ENCODE results near the gene SLC29A3. TPM values are rescaled to one million over a fixed set of nuclear protein-coding genes. Genes with fewer than 3 reads are reported as not detected.

Gene SLC29A3
- total and polyA plus RNA-seq, 2 donors (not counting 1 experiment from before 2014, with no cell fraction given) = 0.90 to 2.3 TPM

DNA sequence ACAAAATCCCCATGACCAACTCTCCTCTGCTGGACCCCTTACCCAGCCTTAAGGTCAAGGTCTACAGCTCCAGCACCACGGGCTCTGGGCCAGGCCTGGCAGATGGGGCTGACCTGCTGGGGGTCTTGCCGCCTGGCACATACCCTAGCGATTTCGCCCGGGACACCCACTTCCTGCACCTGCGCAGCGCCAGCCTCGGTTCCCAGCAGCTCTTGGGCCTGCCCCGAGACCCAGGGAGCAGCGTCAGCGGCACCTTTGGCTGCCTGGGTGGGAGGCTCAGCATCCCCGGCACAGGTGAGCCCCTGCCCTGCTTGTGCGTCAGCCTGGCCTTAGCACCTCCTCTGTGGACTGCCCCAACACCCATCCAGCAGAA, 27.5 kb upstream of the SLC29A3 start:
- no peak overlapping the region for H2AFZ ChIP-seq (ENCODE audit: low read length)
- H3K9me3 ChIP-seq (ENCODE audit: control insufficient read depth, insufficient read depth, low read depth, low read length) = no peaks in the 10 kb centered on the region
- no peaks in the 10 kb centered on the region for H3K79me2 ChIP-seq (ENCODE audit: control insufficient read depth, insufficient read depth, low read length)
- H3K36me3 ChIP-seq (ENCODE audit: control insufficient read depth, insufficient read depth, low read length) = no peaks in the 10 kb centered on the region
- no peak overlapping the region for H3K4me2 ChIP-seq (ENCODE audit: extremely low read depth, insufficient read depth, low read length)
- no peak for DNase-seq (ENCODE audit: low read depth in 2 of 2)
- H3K27ac ChIP-seq (ENCODE audit: insufficient read depth, low read length) = no peak overlapping the region
- H4K20me1 ChIP-seq (ENCODE audit: control insufficient read depth, extremely low read depth, insufficient read depth, low read length) = no peaks in the 10 kb centered on the region
- H3K4me3 ChIP-seq (replicated peaks in 1 of 4; ENCODE audit: control extremely low read depth in 1 of 4, insufficient read depth in 1 of 4, low read depth in 3 of 4, low read length in 4 of 4) = no peak overlapping the region
- TF ChIP-seq EZH2 (IDR thresholded peaks at IDR 0.05; ENCODE audit: low read length, missing control alignments) = no peak
- TF ChIP-seq, protein P1, sequence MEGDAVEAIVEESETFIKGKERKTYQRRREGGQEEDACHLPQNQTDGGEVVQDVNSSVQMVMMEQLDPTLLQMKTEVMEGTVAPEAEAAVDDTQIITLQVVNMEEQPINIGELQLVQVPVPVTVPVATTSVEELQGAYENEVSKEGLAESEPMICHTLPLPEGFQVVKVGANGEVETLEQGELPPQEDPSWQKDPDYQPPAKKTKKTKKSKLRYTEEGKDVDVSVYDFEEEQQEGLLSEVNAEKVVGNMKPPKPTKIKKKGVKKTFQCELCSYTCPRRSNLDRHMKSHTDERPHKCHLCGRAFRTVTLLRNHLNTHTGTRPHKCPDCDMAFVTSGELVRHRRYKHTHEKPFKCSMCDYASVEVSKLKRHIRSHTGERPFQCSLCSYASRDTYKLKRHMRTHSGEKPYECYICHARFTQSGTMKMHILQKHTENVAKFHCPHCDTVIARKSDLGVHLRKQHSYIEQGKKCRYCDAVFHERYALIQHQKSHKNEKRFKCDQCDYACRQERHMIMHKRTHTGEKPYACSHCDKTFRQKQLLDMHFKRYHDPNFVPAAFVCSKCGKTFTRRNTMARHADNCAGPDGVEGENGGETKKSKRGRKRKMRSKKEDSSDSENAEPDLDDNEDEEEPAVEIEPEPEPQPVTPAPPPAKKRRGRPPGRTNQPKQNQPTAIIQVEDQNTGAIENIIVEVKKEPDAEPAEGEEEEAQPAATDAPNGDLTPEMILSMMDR (conservative IDR thresholded peaks at IDR 0.05 in 1 of 2, IDR thresholded peaks at IDR 0.05 in 1 of 2; ENCODE audit: low read depth in 1 of 2, low read length in 2 of 2) = no peak
- H3K27me3 ChIP-seq (ENCODE audit: control insufficient read depth, insufficient read depth, low read length) = no peaks in the 10 kb centered on the region
- H3K4me1 ChIP-seq (ENCODE audit: control insufficient read depth, extremely low read depth, insufficient read depth, low read length) = no peaks in the 10 kb centered on the region
- no peak overlapping the region for H3K9ac ChIP-seq (ENCODE audit: insufficient read depth, low read length)

DNA sequence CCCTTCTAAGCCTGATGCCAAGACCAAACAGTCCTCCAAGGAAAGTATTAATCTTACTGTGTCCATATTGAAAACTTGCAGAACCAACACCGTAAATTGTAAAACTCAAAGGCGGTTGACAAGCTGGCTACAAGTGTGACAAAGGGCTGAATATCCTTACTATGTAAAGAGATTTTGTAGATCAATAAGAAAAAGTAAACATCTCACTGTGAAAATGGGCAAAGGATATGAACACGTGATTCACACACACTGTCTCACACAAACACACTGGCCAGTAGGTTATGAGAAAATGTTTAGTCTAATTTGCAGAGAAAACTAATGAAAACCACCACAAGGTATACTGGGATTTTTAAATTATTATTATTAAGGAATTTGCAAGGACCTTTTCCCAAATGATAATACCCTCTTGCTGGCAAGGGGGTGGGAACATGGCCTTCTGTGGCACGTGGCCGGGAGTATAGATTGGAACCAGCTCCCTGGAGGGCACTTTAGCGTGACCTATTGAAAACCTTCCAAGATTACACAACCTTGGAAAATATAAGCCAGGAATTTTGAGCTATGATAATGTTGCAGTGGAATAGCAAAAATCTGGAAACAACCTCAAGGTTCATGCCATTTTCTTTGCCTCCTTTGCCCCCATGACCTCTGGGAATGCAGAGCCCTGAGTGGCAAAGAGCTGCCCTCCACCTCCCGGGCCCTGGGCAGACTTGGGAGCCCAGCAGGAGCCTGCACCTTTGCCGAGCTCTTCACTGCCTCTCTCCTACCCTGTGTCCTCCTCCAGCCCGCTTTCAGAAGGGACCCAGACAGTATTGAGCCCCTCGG, 26.2 kb upstream of the SLC29A3 start:
- Histone ChIP-seq H3K9me3 (ENCODE audit: control insufficient read depth, insufficient read depth, low read depth, low read length) (no peaks in the 10 kb centered on the region), H3K36me3 (ENCODE audit: control insufficient read depth, insufficient read depth, low read length) (no peaks in the 10 kb centered on the region), H4K20me1 (ENCODE audit: control insufficient read depth, extremely low read depth, insufficient read depth, low read length) (no peaks in the 10 kb centered on the region), H3K4me1 (ENCODE audit: control insufficient read depth, extremely low read depth, insufficient read depth, low read length) (no peaks in the 10 kb centered on the region), H3K27me3 (ENCODE audit: control insufficient read depth, insufficient read depth, low read length) (no peaks in the 10 kb centered on the region), H3K27ac (ENCODE audit: insufficient read depth, low read length) (no peak overlapping the region), H3K9ac (ENCODE audit: insufficient read depth, low read length) (no peak overlapping the region), H3K4me3 (replicated peaks in 1 of 4; ENCODE audit: control extremely low read depth in 1 of 4, insufficient read depth in 1 of 4, low read depth in 3 of 4, low read length in 4 of 4) (no peak overlapping the region), H3K4me2 (ENCODE audit: extremely low read depth, insufficient read depth, low read length) (no peak overlapping the region), H3K79me2 (ENCODE audit: control insufficient read depth, insufficient read depth, low read length) (no peaks in the 10 kb centered on the region), H2AFZ (ENCODE audit: low read length) (no peak overlapping the region)
- DNase-seq (ENCODE audit: low read depth in 2 of 2) = no peak
- TF ChIP-seq, protein P1 (conservative IDR thresholded peaks at IDR 0.05 in 1 of 2, IDR thresholded peaks at IDR 0.05 in 1 of 2; ENCODE audit: low read depth in 1 of 2, low read length in 2 of 2) = no peak

DNA sequence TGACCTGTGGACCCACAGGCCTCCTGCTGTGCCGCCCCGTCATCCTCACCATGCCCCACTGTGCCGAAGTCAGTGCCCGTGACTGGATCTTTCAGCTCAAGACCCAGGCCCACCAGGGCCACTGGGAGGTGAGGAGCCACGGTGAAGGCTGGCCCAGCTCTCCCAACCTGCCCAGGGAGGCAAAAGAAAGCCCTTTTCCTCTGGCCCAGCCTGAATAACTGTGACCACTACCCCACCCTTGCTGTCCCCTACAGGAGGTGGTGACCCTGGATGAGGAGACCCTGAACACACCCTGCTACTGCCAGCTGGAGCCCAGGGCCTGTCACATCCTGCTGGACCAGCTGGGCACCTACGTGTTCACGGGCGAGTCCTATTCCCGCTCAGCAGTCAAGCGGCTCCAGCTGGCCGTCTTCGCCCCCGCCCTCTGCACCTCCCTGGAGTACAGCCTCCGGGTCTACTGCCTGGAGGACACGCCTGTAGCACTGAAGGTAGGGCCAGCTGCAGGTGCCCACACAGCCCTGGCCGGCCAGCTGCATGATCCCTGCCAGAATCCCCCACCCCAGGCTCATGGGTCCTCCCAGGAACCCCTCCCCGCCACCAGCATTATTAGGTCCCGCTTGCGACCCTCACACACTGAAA, 25.5 kb upstream of the SLC29A3 start:
- Histone ChIP-seq H3K4me1 (ENCODE audit: control insufficient read depth, extremely low read depth, insufficient read depth, low read length) (no peaks in the 10 kb centered on the region), H3K27ac (ENCODE audit: insufficient read depth, low read length) (no peak overlapping the region), H3K36me3 (ENCODE audit: control insufficient read depth, insufficient read depth, low read length) (no peaks in the 10 kb centered on the region), H3K4me3 (replicated peaks in 1 of 4; ENCODE audit: control extremely low read depth in 1 of 4, insufficient read depth in 1 of 4, low read depth in 3 of 4, low read length in 4 of 4) (no peak overlapping the region), H3K27me3 (ENCODE audit: control insufficient read depth, insufficient read depth, low read length) (no peaks in the 10 kb centered on the region), H3K9ac (ENCODE audit: insufficient read depth, low read length) (no peak overlapping the region), H3K79me2 (ENCODE audit: control insufficient read depth, insufficient read depth, low read length) (no peaks in the 10 kb centered on the region), H3K4me2 (ENCODE audit: extremely low read depth, insufficient read depth, low read length) (no peak overlapping the region), H4K20me1 (ENCODE audit: control insufficient read depth, extremely low read depth, insufficient read depth, low read length) (no peaks in the 10 kb centered on the region), H2AFZ (ENCODE audit: low read length) (no peak overlapping the region), H3K9me3 (ENCODE audit: control insufficient read depth, insufficient read depth, low read depth, low read length) (no peaks in the 10 kb centered on the region)
- no peak for TF ChIP-seq EZH2 (IDR thresholded peaks at IDR 0.05; ENCODE audit: low read length, missing control alignments)
- TF ChIP-seq, protein P1 (conservative IDR thresholded peaks at IDR 0.05 in 1 of 2, IDR thresholded peaks at IDR 0.05 in 1 of 2; ENCODE audit: low read depth in 1 of 2, low read length in 2 of 2) = no peak
- DNase-seq (ENCODE audit: low read depth in 2 of 2) = no peak
